Heart left ventricle (tissue), 16 donors: Measurements from ENCODE around the gene G6PC3. TPM values are rescaled to one million over a fixed set of nuclear protein-coding genes. Genes with fewer than 3 reads are reported as not detected.
"Not testable (repeated sequence)": the region's sequence is repeated elsewhere in the genome, so short reads cannot be mapped to it uniquely, and the experiment has no call there.

Experiments used
- ATAC-seq, 4 donors: fragments of 200-7000 bp; cut with Tn5 transposase; one replicate each; pipeline ENCODE4 v1.9.1; 2020 to 2022; ENCODE audit warnings: moderate library complexity in 4 of 4, mild to moderate bottlenecking in 3 of 4, moderate number of reproducible peaks in 1 of 4
- DNase-seq, 5 donors: peaks; one replicate each; pipeline ENCODE4 v3.0.0-alpha.2; 2020
- H3K27ac ChIP-seq, 12 donors: fragments of 200-600 bp; sonication (generic) in 4 of 12; one replicate each; pipeline versions ENCODE4 v1.5.0 to v1.8.0; 2016 to 2022; ENCODE audit warnings: mild to moderate bottlenecking in 2 of 12
- H3K27me3 ChIP-seq, 9 donors: fragments of 200-600 bp; sonication (generic) in 2 of 9; one replicate each; pipeline versions ENCODE4 v1.5.1 to v1.8.0; 2016 to 2022; ENCODE audit warnings: mild to moderate bottlenecking in 3 of 9
- H3K36me3 ChIP-seq, 9 donors: fragments of 200-600 bp; sonication (generic) in 2 of 9; one replicate each; pipeline versions ENCODE4 v1.5.0 to v1.8.0; 2018 to 2022; ENCODE audit warnings: mild to moderate bottlenecking in 2 of 9
- H3K4me1 ChIP-seq, 12 donors: fragments of 200-600 bp; sonication (generic) in 4 of 12; one replicate each; pipeline versions ENCODE4 v1.5.0 to v1.8.0; 2016 to 2022; ENCODE audit warnings: mild to moderate bottlenecking in 3 of 12
- H3K4me3 ChIP-seq, 12 donors: fragments of 200-600 bp; sonication (generic) in 4 of 12; one replicate each; pipeline versions ENCODE4 v1.5.0 to v1.8.0; 2017 to 2022; ENCODE audit warnings: mild to moderate bottlenecking in 9 of 12, moderate library complexity in 4 of 12
- H3K9me3 ChIP-seq, 12 donors: fragments of 200-600 bp; sonication (generic) in 4 of 12; one replicate each; pipeline versions ENCODE4 v1.5.0 to v1.8.0; 2016 to 2022; ENCODE audit warnings: mild to moderate bottlenecking in 1 of 12
- CTCF ChIP-seq, 12 donors: fragments of 200-600 bp; sonication (generic) in 4 of 12; IDR thresholded peaks; one replicate each; pipeline versions ENCODE4 v1.5.0 to v1.8.0; 2018 to 2022; ENCODE audit warnings: antibody characterized with exemption in 12 of 12, mild to moderate bottlenecking in 5 of 12
- POLR2A ChIP-seq, 2 donors: fragments of 450-650 bp; IDR thresholded peaks; one replicate each; pipeline ENCODE4 v1.6.1; 2017; ENCODE audit warnings: antibody characterized with exemption in 2 of 2, mild to moderate bottlenecking in 2 of 2, moderate library complexity in 2 of 2
- WGBS, 4 donors: extraction: QIAGEN DNeasy Blood & Tissue Kit in 2 of 4; methylation state at CpG; one replicate each; pipeline versions ENCODE4 v1.1.5 to v1.1.7; 2013 to 2018; 5-methylcytosine and 5-hydroxymethylcytosine counted together
- intact Hi-C, 10 donors: fragments of 100-400 bp; cut with DNase I; formaldehyde crosslinking; loops; one replicate each; pipeline versions ENCODE4 v1.11.1 to v1.14.2; 2022
- polyA plus RNA-seq, 2 donors: library from polyadenylated mRNA; stranded (reverse); fragments of 200-250 nt; gene quantifications; one replicate each; pipeline ENCODE4 v1.2.3, GENCODE V29; 2013
- total RNA-seq, 9 donors: library from RNA; depleted of rRNA in 2 of 9; stranded (reverse); fragments of >200 nt in 2 of 9; fragmentation: NEBNext Ultra II Directional in 3 of 9; extraction: Animal tissue kit (Norgen Biotek cat#: 25700) in 3 of 9; gene quantifications; one replicate each; pipeline versions ENCODE4 v1.1.0 to v1.2.4, GENCODE V29; 2016 to 2023
- donor health status: ischemic (EF 13 %, LVEDD 7.1; RV severe dilation, severe dysfunction).
- donor health status: healthy with polysubstance abuse.
- donor health status: DM: no; HTN: yes; CAD: no.
- donor health status: DM: no; HTN: no; CAD: no.
- donor health status: ischemic (EF 25% LVEDD 6.9; RV normal size, moderate dysfunction).
- donor health status: ischemic (EF 25% LVEDD 5.7; RV mildly dilated, moderate dysfunction).
- donor health status: healthy.
- donor health status: DM: yes; HTN: yes; CAD: no.
- donor health status: ischemic (EF 35%, LVEDD 5.7; RV mildly dilated, moderate dysfunction).
- donor health status: nonischemic (EF 11% LVEDD 7.7; RV severe dilation, severe dysfunction).
- donor health status: DM: yes; HTN: yes; CAD: no.
- donor health status: PGD.
- donor health status: ischemic (EF 29% LVEDD 5.4; RV normal size, mild dysfunction).
- donor health status: nonischemic (EF 23%, LVEDD 6.1; RV moderate dilation, normal function).

The G6PC3 gene
- total and polyA plus RNA-seq, 11 donors: 28.5 to 75.1 (median 39.1) TPM

GRCh38 chr17:44045486-44045885, 25.0 kb upstream of the G6PC3 start:
- TF ChIP-seq POLR2A (IDR thresholded peaks at IDR 0.05) (no peak), CTCF (IDR thresholded peaks at IDR 0.05) (no peak)
- 92 to 97% (median 94%) methylated on average over 4 of the region's 4 CpGs for WGBS, 4 donors
- H3K27ac ChIP-seq: no peak overlapping the region
- H3K4me3 ChIP-seq: no peak overlapping the region
- intact Hi-C loops: loop anchor here in 2 of 10 donors (10.0 kb wide), 1 partner anchor 101 kb away; the partner anchor contains the start of gene PPY (in 2 of the 2)
- no peaks in the 10 kb centered on the region for H3K9me3 ChIP-seq
- H3K4me1 ChIP-seq: peaks cover 3 to 37% (median 18%) of the 10 kb centered on the region in 12 donors
- no peak for DNase-seq
- no peak for ATAC-seq
- no peaks in the 10 kb centered on the region for H3K27me3 ChIP-seq
- peaks cover 0 to 37% (median 26%) of the 10 kb centered on the region in 9 donors for H3K36me3 ChIP-seq

DNA sequence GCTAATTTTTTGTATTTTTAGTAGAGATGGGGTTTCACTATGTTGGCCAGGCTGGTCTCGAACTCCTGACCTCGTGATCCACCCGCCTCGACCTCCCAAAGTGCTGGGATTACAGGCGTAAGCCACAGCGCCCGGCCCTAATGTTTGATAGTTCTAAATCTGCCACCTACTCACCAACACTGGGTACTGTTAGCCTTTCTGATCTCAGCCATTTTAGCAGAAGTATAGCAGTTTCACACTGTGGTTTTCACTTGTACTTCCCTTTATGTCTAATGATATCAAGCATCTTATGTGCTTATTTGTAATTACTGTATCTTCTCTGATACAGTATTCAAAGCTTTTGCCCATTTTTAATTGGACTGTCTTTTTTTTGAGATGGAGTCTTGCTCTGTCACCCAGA, 23.6 kb upstream of the G6PC3 start:
- peaks cover 0 to 51% (median 40%) of the 10 kb centered on the region in 9 donors for H3K36me3 ChIP-seq
- 91 to 99% (median 98%) methylated on average over 7 of the region's 7 CpGs for WGBS, 4 donors

DNA sequence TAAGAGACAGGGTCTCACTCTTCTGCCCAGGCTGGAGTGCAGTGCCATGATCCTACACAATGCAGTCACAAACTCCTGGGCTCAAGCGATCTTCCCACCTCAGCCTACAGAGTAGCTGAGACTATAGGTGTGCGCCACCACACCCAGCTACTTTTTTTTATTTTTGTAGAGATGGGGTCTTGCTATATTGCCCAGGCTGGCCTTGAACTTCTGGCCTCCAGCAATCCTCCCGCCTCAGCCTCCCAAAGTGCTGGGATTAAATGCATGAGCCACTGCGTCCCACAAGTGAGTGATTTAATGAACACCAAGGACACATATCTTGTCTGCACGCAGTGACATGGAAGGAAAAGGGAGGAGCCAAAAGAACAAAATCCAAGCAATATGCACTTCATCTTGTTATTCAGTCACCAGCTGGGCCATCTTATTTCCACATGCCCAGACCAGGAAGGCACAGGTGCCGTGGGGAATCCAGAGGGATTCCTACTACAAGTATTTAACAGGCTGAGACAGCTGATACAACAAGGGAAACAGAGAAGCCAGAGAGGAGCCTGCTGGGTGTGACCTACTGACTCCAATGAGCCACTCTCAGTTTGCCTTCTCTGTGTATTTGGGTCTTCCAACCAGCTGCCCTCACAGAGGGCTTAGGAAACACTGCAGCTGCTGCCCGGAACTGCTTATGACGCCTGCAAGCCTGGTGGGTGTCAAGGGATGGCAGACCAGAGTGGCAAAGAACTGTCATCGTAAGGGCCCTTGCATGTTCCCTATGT, 21.1 kb upstream of the G6PC3 start:
- H3K27ac ChIP-seq: no peak overlapping the region
- no peak overlapping the region for H3K4me3 ChIP-seq
- H3K9me3 ChIP-seq: no peaks in the 10 kb centered on the region
- DNase-seq (no peak), ATAC-seq (no peak)
- WGBS, 4 donors: 88 to 93% (median 92%) methylated on average over 9 of the region's 9 CpGs
- no peaks in the 10 kb centered on the region for H3K27me3 ChIP-seq
- TF ChIP-seq CTCF (IDR thresholded peaks at IDR 0.05) (no peak), POLR2A (IDR thresholded peaks at IDR 0.05) (no peak)
- peaks cover 0 to 67% (median 52%) of the 10 kb centered on the region in 9 donors for H3K36me3 ChIP-seq
- H3K4me1 ChIP-seq: peaks cover 0 to 24% (median 11%) of the 10 kb centered on the region in 12 donors
- intact Hi-C loops: loop anchor here in 2 of 10 donors (10.0 kb wide), 1 partner anchor 105 kb away; the partner anchor contains the start of gene PPY (in 2 of the 2)

More for the DNA sequence above, 23.6 kb upstream of the G6PC3 start:
- ATAC-seq, H3K27me3 ChIP-seq, H3K9me3 ChIP-seq, H3K27ac ChIP-seq, DNase-seq, H3K4me3 ChIP-seq: not testable (repeated sequence)
- H3K4me1 ChIP-seq: peaks cover 0 to 24% (median 10%) of the 10 kb centered on the region in 12 donors
- intact Hi-C loops: loop anchor here in 2 of 10 donors (10.0 kb wide), 1 partner anchor 102 kb away; the partner anchor contains the start of gene PPY (in 2 of the 2)

- intact Hi-C loops: no loop called here
- Histone ChIP-seq H3K4me1 (peaks cover 0 to 24% (median 11%) of the 10 kb centered on the region in 12 donors), H3K27me3 (no peaks in the 10 kb centered on the region), H3K27ac (peak overlapping the region in 9 of 12 donors; percentile 6 to 67 (median 51)), H3K4me3 (no peak overlapping the region), H3K9me3 (no peaks in the 10 kb centered on the region), H3K36me3 (peaks cover 0 to 81% (median 50%) of the 10 kb centered on the region in 9 donors)
- peak in 2 of 5 donors; percentile 32 to 45 for DNase-seq
- 35 to 48% (median 39%) methylated on average over 3 of the region's 3 CpGs for WGBS, 4 donors
- peak; percentile 78 to 93 (median 86) for ATAC-seq
- TF ChIP-seq POLR2A (IDR thresholded peaks at IDR 0.05): no peak
- no peak for TF ChIP-seq CTCF (IDR thresholded peaks at IDR 0.05)
Observed at GRCh38 chr17:44053125-44053872, 17.2 kb upstream of the G6PC3 start.
